H9 (cell line): ENCODE measurements around the gene ZNF230. TPM values are rescaled to one million over a fixed set of nuclear protein-coding genes. Genes with fewer than 3 reads are reported as not detected.

Source experiments
- DNase-seq: peaks from one replicate; pipeline ENCODE4 v3.0.0-alpha.2; 2017
- H2AFZ ChIP-seq: one replicate; pipeline ENCODE4 v1.6.1; 2013; ENCODE audit warnings: mild to moderate bottlenecking, low read length, control low read depth, moderate library complexity
- H2AK5ac ChIP-seq: 2 replicates; pipeline ENCODE4 v1.6.1; 2013; ENCODE audit warnings: low read length, control low read depth, mixed read lengths; ENCODE audit not compliant: insufficient read length
- H2BK120ac ChIP-seq: one replicate; pipeline ENCODE4 v1.6.1; 2013; ENCODE audit warnings: low read depth, mild to moderate bottlenecking, low read length, control low read depth, inconsistent platforms; ENCODE audit not compliant: poor library complexity, severe bottlenecking
- H2BK12ac ChIP-seq: 2 replicates; pipeline ENCODE4 v1.6.1; 2013; ENCODE audit warnings: low read length, control low read depth, mixed read lengths, low read depth; ENCODE audit not compliant: insufficient read length
- H2BK15ac ChIP-seq: 2 replicates; pipeline ENCODE4 v1.6.1; 2013; ENCODE audit warnings: low read depth, low read length, control low read depth
- H2BK20ac ChIP-seq: one replicate; pipeline ENCODE4 v1.6.1; 2013; ENCODE audit warnings: low read depth, mild to moderate bottlenecking, low read length, control low read depth, inconsistent platforms; ENCODE audit not compliant: poor library complexity, severe bottlenecking
- H2BK5ac ChIP-seq: 2 replicates; pipeline ENCODE4 v1.6.1; 2013; ENCODE audit warnings: low read length, control low read depth, mixed read lengths; ENCODE audit not compliant: insufficient read length
- H3K14ac ChIP-seq: 2 replicates; pipeline ENCODE4 v1.6.1; 2013; ENCODE audit warnings: low read length, control low read depth; ENCODE audit not compliant: insufficient read depth
- H3K18ac ChIP-seq: 2 replicates; pipeline ENCODE4 v1.6.1; 2013; ENCODE audit warnings: low read depth, mild to moderate bottlenecking, mixed read lengths, low read length, control low read depth; ENCODE audit not compliant: insufficient read length
- H3K23ac ChIP-seq: 2 replicates; pipeline ENCODE4 v1.6.1; 2013; ENCODE audit warnings: low read length, control low read depth, mixed read lengths, low read depth; ENCODE audit not compliant: insufficient read length
- H3K23me2 ChIP-seq: 2 replicates; pipeline ENCODE4 v1.6.1; 2013; ENCODE audit warnings: low read depth, mild to moderate bottlenecking, mixed read lengths, low read length, control low read depth; ENCODE audit not compliant: insufficient read length, poor library complexity, severe bottlenecking
- H3K27ac ChIP-seq: 2 replicates; pipeline ENCODE4 v1.5.1; 2013; ENCODE audit warnings: low read length, control low read depth, mixed read lengths, low read depth; ENCODE audit not compliant: insufficient read length
- H3K27me3 ChIP-seq: 2 replicates; pipeline ENCODE4 v1.6.1; 2013; ENCODE audit warnings: low read length, control low read depth, inconsistent platforms; ENCODE audit not compliant: insufficient read depth
- H3K4ac ChIP-seq: 2 replicates; pipeline ENCODE4 v1.6.1; 2013; ENCODE audit warnings: low read depth, mild to moderate bottlenecking, control low read depth, inconsistent platforms, low read length, moderate library complexity
- H3K4me1 ChIP-seq: 2 replicates; pipeline ENCODE4 v1.6.1; 2013; ENCODE audit warnings: low read length, control low read depth, inconsistent platforms; ENCODE audit not compliant: insufficient read depth
- H3K4me2 ChIP-seq: 2 replicates; pipeline ENCODE4 v1.6.1; 2013; ENCODE audit warnings: low read length, control low read depth, mixed read lengths; ENCODE audit not compliant: insufficient read length, insufficient read depth
- H3K56ac ChIP-seq: 2 replicates; pipeline ENCODE4 v1.6.1; 2013; ENCODE audit warnings: low read depth, mild to moderate bottlenecking, mixed read lengths, low read length, control low read depth; ENCODE audit not compliant: insufficient read length
- H3K79me1 ChIP-seq: 2 replicates; pipeline ENCODE4 v1.6.1; 2013; ENCODE audit warnings: low read depth, mild to moderate bottlenecking, moderate library complexity, low read length, control low read depth, inconsistent platforms; ENCODE audit not compliant: insufficient read depth, poor library complexity, severe bottlenecking
- H3K79me2 ChIP-seq: 2 replicates; pipeline ENCODE4 v1.6.1; 2013; ENCODE audit warnings: low read length, control low read depth, inconsistent platforms; ENCODE audit not compliant: insufficient read depth
- H3K9ac ChIP-seq: 2 replicates; pipeline ENCODE4 v1.6.1; 2013; ENCODE audit warnings: low read length, control low read depth, mixed read lengths; ENCODE audit not compliant: insufficient read length; ENCODE audit errors: extremely low read depth
- H3K9me3 ChIP-seq: one replicate; pipeline ENCODE4 v1.6.1; 2013; ENCODE audit warnings: low read depth, low read length, inconsistent platforms; ENCODE audit not compliant: control insufficient read depth
- H3T11ph ChIP-seq: one replicate; pipeline ENCODE4 v1.6.1; 2013; ENCODE audit warnings: mild to moderate bottlenecking, low read length, control low read depth, inconsistent platforms
- H4K20me1 ChIP-seq: one replicate; pipeline ENCODE4 v1.6.1; 2013; ENCODE audit not compliant: control insufficient read depth, insufficient read length, insufficient read depth
- H4K5ac ChIP-seq: 2 replicates; pipeline ENCODE4 v1.6.1; 2013; ENCODE audit warnings: low read depth, mild to moderate bottlenecking, mixed read lengths, low read length, control low read depth; ENCODE audit not compliant: insufficient read length
- H4K8ac ChIP-seq: replicated peaks from 2 replicates; pipeline ENCODE4 v1.6.1; 2013; ENCODE audit warnings: low read length, control low read depth, mixed read lengths, low read depth; ENCODE audit not compliant: insufficient read length
- H4K91ac ChIP-seq: 2 replicates; pipeline ENCODE4 v1.6.1; 2013; ENCODE audit warnings: low read depth, mild to moderate bottlenecking, moderate library complexity, mixed read lengths, low read length, control low read depth; ENCODE audit not compliant: insufficient read length
- H3K27ac Mint-ChIP-seq, 3 experiments: 2 replicates in 2 of 3; 3 replicates in 1 of 3; pipeline ENCODE4 v1.8.0; 2020 to 2021; ENCODE audit warnings: mixed read lengths in 3 of 3, mild to moderate bottlenecking in 1 of 3, moderate library complexity in 1 of 3
- H3K27me3 Mint-ChIP-seq: 2 replicates; pipeline ENCODE4 v1.8.0; 2021; ENCODE audit warnings: low read depth, mild to moderate bottlenecking, moderate library complexity, mixed read lengths
- H3K36me3 Mint-ChIP-seq, 3 experiments: 2 replicates in 2 of 3; 3 replicates in 1 of 3; pipeline ENCODE4 v1.8.0; 2020 to 2021; ENCODE audit warnings: low read depth in 3 of 3, mixed read lengths in 3 of 3; ENCODE audit not compliant: insufficient read depth in 1 of 3
- H3K4me1 Mint-ChIP-seq, 2 experiments: 2 replicates each; pipeline ENCODE4 v1.8.0; 2020; ENCODE audit warnings: mixed read lengths in 2 of 2
- H3K4me3 Mint-ChIP-seq, 2 experiments: 2 replicates in 1 of 2; 3 replicates in 1 of 2; pipeline ENCODE4 v1.8.0; 2020 to 2021; ENCODE audit warnings: mild to moderate bottlenecking in 2 of 2, mixed read lengths in 2 of 2, moderate library complexity in 1 of 2
- H3K9me3 Mint-ChIP-seq, 2 experiments: 2 replicates in 1 of 2; 3 replicates in 1 of 2; pipeline ENCODE4 v1.8.0; 2020; ENCODE audit warnings: mild to moderate bottlenecking in 2 of 2, mixed read lengths in 2 of 2, moderate library complexity in 1 of 2
- WGBS: extraction: QIAGEN DNeasy Blood & Tissue Kit; methylation state at CpG from one replicate; pipeline ENCODE4 v1.1.7; 2013; ENCODE audit warnings: missing lambda C conversion rate, low lambda C conversion rate, mixed read lengths; ENCODE audit not compliant: insufficient read length; ENCODE audit errors: extremely low coverage; 5-methylcytosine and 5-hydroxymethylcytosine counted together
- total RNA-seq: library from RNA; stranded (reverse); gene quantifications from 2 replicates; pipeline ENCODE4 v1.2.1, GENCODE V29; 2021
- TF ChIP-seq, protein P1 (sequence below): fragments of 200-600 bp; sonication (generic); conservative IDR thresholded peaks from 3 replicates; pipeline ENCODE4 v1.8.0; 2021; ENCODE audit warnings: antibody characterized with exemption, mild to moderate bottlenecking

The ZNF230 gene
- total RNA-seq, 1 experiment from 2014 or later = 3.1 TPM

DNA sequence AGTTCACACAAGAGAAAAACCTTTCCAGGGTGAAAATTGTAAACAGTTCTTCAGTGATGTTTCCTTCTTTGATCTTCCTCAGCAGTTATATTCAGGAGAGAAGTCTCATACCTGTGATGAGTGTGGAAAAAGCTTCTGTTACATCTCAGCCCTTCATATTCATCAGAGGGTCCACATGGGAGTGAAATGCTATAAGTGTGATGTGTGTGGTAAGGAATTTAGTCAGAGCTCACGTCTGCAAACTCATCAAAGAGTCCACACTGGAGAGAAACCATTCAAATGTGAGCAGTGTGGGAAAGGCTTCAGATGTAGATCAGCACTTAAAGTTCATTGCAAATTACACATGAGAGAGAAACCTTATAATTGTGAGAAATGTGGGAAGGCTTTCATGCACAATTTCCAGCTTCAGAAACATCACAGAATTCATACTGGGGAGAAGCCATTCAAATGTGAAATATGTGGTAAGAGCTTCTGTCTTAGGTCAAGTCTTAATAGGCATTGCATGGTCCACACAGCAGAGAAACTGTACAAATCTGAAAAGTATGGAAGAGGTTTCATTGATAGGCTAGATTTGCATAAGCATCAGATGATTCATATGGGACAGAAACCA, 29.3 kb downstream of the ZNF230 start:
- H3K79me1 ChIP-seq = no peaks in the 10 kb centered on the region
- no peak overlapping the region for H3K4ac ChIP-seq
- H3K56ac ChIP-seq = no peak overlapping the region
- H3K18ac ChIP-seq = no peak overlapping the region
- H3K79me2 ChIP-seq = no peaks in the 10 kb centered on the region
- H3K9me3 ChIP-seq = peaks cover 41% of the 10 kb centered on the region
- no peaks in the 10 kb centered on the region for H3K4me1 Mint-ChIP-seq
- no CpG with 5 or more reads among the region's 1 CpG for WGBS
- no peak overlapping the region for H3K4me2 ChIP-seq
- no peaks in the 10 kb centered on the region for H3K4me1 ChIP-seq
- H2BK20ac ChIP-seq = no peak overlapping the region
- no peaks in the 10 kb centered on the region for H3K27me3 ChIP-seq
- no peak overlapping the region for H4K8ac ChIP-seq
- H2AK5ac ChIP-seq = no peak overlapping the region
- DNase-seq = no peak
- no peak overlapping the region for H4K5ac ChIP-seq
- no peaks in the 10 kb centered on the region for H3K23me2 ChIP-seq
- H4K91ac ChIP-seq = no peak overlapping the region
- no peak overlapping the region for H2BK15ac ChIP-seq
- H3K36me3 Mint-ChIP-seq = peaks cover 64 to 70% (median 70%) of the 10 kb centered on the region in 3 experiments
- no peak overlapping the region for H3K4me3 Mint-ChIP-seq
- no peak overlapping the region for H2AFZ ChIP-seq
- H3K27me3 Mint-ChIP-seq = peaks cover 12% of the 10 kb centered on the region
- no peak overlapping the region for H2BK5ac ChIP-seq
- TF ChIP-seq, protein P1, sequence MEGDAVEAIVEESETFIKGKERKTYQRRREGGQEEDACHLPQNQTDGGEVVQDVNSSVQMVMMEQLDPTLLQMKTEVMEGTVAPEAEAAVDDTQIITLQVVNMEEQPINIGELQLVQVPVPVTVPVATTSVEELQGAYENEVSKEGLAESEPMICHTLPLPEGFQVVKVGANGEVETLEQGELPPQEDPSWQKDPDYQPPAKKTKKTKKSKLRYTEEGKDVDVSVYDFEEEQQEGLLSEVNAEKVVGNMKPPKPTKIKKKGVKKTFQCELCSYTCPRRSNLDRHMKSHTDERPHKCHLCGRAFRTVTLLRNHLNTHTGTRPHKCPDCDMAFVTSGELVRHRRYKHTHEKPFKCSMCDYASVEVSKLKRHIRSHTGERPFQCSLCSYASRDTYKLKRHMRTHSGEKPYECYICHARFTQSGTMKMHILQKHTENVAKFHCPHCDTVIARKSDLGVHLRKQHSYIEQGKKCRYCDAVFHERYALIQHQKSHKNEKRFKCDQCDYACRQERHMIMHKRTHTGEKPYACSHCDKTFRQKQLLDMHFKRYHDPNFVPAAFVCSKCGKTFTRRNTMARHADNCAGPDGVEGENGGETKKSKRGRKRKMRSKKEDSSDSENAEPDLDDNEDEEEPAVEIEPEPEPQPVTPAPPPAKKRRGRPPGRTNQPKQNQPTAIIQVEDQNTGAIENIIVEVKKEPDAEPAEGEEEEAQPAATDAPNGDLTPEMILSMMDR = no peak
- peaks cover 65 to 83% of the 10 kb centered on the region in 2 experiments for H3K9me3 Mint-ChIP-seq
- no peak overlapping the region for H2BK120ac ChIP-seq
- no peak overlapping the region for H3K14ac ChIP-seq
- H2BK12ac ChIP-seq = no peak overlapping the region
- no peaks in the 10 kb centered on the region for H4K20me1 ChIP-seq
- no peak overlapping the region for H3T11ph ChIP-seq
- no peak overlapping the region for H3K27ac Mint-ChIP-seq
- H3K9ac ChIP-seq = no peak overlapping the region
- H3K23ac ChIP-seq = no peak overlapping the region
- H3K27ac ChIP-seq = no peak overlapping the region
